HL-60 (cell line): ENCODE data around the gene CHDH.

ENCODE experiments used
- POLR2AphosphoS5 ChIP-seq: IDR thresholded peaks from 2 replicates; pipeline ENCODE4 v1.6.1; 2012; ENCODE audit warnings: low read depth
- TF ChIP-seq, protein P1 (sequence below): IDR thresholded peaks from one replicate; pipeline ENCODE4 v1.5.1; 2011; ENCODE audit warnings: low read length, control low read depth, inconsistent platforms; ENCODE audit not compliant: insufficient read depth

- TF ChIP-seq, protein P1, sequence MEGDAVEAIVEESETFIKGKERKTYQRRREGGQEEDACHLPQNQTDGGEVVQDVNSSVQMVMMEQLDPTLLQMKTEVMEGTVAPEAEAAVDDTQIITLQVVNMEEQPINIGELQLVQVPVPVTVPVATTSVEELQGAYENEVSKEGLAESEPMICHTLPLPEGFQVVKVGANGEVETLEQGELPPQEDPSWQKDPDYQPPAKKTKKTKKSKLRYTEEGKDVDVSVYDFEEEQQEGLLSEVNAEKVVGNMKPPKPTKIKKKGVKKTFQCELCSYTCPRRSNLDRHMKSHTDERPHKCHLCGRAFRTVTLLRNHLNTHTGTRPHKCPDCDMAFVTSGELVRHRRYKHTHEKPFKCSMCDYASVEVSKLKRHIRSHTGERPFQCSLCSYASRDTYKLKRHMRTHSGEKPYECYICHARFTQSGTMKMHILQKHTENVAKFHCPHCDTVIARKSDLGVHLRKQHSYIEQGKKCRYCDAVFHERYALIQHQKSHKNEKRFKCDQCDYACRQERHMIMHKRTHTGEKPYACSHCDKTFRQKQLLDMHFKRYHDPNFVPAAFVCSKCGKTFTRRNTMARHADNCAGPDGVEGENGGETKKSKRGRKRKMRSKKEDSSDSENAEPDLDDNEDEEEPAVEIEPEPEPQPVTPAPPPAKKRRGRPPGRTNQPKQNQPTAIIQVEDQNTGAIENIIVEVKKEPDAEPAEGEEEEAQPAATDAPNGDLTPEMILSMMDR: no peak
- TF ChIP-seq POLR2AphosphoS5: no peak
Measured at GRCh38 chr3:53800041-53800906, 45.9 kb downstream of the CHDH start.
